WTC11 (cell line): ENCODE results near the gene WDR54. TPM values are rescaled to one million over a fixed set of nuclear protein-coding genes. Genes with fewer than 3 reads are reported as not detected.
A peak's percentile ranks its signal among the peaks of the same experiment; 100 is the strongest.

Experiments used
- FOXK1 ChIP-seq: sonication (generic); formaldehyde crosslinking; IDR thresholded peaks from 2 replicates; pipeline ENCODE4 v1.8.0; 2022; ENCODE audit warnings: mild to moderate bottlenecking, moderate library complexity, missing genetic modification reagents
- HMGA2 ChIP-seq: fragments of 250-450 bp; sonication (Bioruptor Pico); IDR thresholded peaks from 2 replicates; pipeline ENCODE4 v1.4.0; 2021; ENCODE audit warnings: mild to moderate bottlenecking, moderate library complexity
- PRDM15 ChIP-seq: sonication (generic); formaldehyde crosslinking; IDR thresholded peaks from 2 replicates; pipeline ENCODE4 v1.8.0; 2022; ENCODE audit warnings: missing genetic modification reagents
- RELA ChIP-seq: sonication (generic); formaldehyde crosslinking; IDR thresholded peaks from 2 replicates; pipeline ENCODE4 v1.8.1; 2022; ENCODE audit warnings: missing genetic modification reagents, mild to moderate bottlenecking, borderline replicate concordance
- SP1 ChIP-seq: sonication (generic); formaldehyde crosslinking; conservative IDR thresholded peaks from 2 replicates; pipeline ENCODE4 v1.8.1; 2022; ENCODE audit warnings: missing genetic modification reagents
- TEAD4 ChIP-seq: sonication (generic); formaldehyde crosslinking; IDR thresholded peaks from 2 replicates; pipeline ENCODE4 v1.8.0; 2022; ENCODE audit warnings: mild to moderate bottlenecking, missing genetic modification reagents
- USF1 ChIP-seq: sonication (generic); formaldehyde crosslinking; IDR thresholded peaks from 2 replicates; pipeline ENCODE4 v1.8.0; 2022; ENCODE audit warnings: mild to moderate bottlenecking, missing genetic modification reagents
- USF2 ChIP-seq: sonication (generic); formaldehyde crosslinking; IDR thresholded peaks from 2 replicates; pipeline ENCODE4 v1.8.1; 2023; ENCODE audit warnings: mild to moderate bottlenecking, missing genetic modification reagents, moderate library complexity
- ZBTB43 ChIP-seq: sonication (generic); formaldehyde crosslinking; IDR thresholded peaks from 2 replicates; pipeline ENCODE4 v1.8.1; 2023; ENCODE audit warnings: mild to moderate bottlenecking, missing genetic modification reagents
- ZNF121 ChIP-seq: sonication (generic); formaldehyde crosslinking; IDR thresholded peaks from 2 replicates; pipeline ENCODE4 v1.8.0; 2023; ENCODE audit warnings: missing genetic modification reagents
- ZNF532 ChIP-seq: fragments of 250-450 bp; sonication (Bioruptor Pico); IDR thresholded peaks from 2 replicates; pipeline ENCODE4 v1.9.0; 2021; ENCODE audit warnings: mild to moderate bottlenecking, borderline replicate concordance
- ZNF671 ChIP-seq: fragments of 250-450 bp; sonication (Bioruptor Pico); IDR thresholded peaks from 2 replicates; pipeline ENCODE4 v1.8.0; 2021; ENCODE audit warnings: mild to moderate bottlenecking
- total RNA-seq: library from RNA; stranded (reverse); gene quantifications from 3 replicates; pipeline ENCODE4 v1.2.3, GENCODE V29; 2021
- TF ChIP-seq, protein P1 (sequence below): sonication (generic); formaldehyde crosslinking; IDR thresholded peaks from 2 replicates; pipeline ENCODE4 v1.8.1; 2022; ENCODE audit warnings: mild to moderate bottlenecking, missing genetic modification reagents, moderate library complexity, borderline replicate concordance
- TF ChIP-seq, protein P2 (sequence below): sonication (generic); formaldehyde crosslinking; conservative IDR thresholded peaks from 2 replicates; pipeline ENCODE4 v1.8.1; 2022; ENCODE audit warnings: mild to moderate bottlenecking, missing genetic modification reagents
- TF ChIP-seq, protein P3 (sequence below): sonication (generic); formaldehyde crosslinking; conservative IDR thresholded peaks from 2 replicates; pipeline ENCODE4 v1.8.1; 2023; ENCODE audit warnings: mild to moderate bottlenecking, low read depth, missing genetic modification reagents, moderate library complexity
- TF ChIP-seq, protein P4 (sequence below): fragments of 250-450 bp; sonication (Bioruptor Pico); conservative IDR thresholded peaks from 2 replicates; pipeline ENCODE4 v1.9.0; 2021; ENCODE audit warnings: mild to moderate bottlenecking

WDR54 gene
- total RNA-seq, 1 experiment from 2014 or later: 55.2 TPM

DNA sequence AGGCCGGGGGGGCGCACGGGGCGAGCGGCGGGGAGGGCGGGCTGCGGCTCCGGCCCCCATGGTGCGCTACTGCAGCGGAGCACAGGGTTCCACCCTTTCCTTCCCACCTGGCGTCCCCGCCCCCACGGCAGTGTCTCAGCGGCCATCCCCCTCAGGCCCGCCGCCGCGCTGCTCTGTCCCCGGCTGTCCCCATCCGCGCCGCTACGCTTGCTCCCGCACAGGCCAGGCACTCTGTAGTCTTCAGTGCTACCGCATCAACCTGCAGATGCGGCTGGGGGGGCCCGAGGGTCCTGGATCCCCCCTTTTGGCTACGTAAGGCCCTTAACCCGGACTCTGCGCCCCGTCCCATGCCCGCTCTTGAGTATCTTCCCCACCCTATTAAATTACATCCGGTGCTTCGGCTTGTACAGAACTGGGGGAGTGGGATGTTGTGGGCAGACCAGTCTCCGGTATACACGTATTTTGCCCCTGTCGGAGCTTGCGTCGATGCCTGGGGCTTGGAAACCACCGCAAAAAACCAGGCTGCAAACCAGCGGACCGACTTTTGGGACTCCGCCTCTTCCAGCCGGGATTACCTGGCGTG, 36.1 kb downstream of the WDR54 start (continued):
- TF ChIP-seq ZNF532: no peak
- TF ChIP-seq PRDM15 (CRISPR knock-in tag): no peak
- peak; percentile 25; the same call in 1 of the 2 replicates for TF ChIP-seq ZNF121 (CRISPR knock-in tag)
- TF ChIP-seq HMGA2 (CRISPR knock-in tag): no peak
- peak; percentile 56; the same call in 1 of the 2 replicates for TF ChIP-seq SP1
- TF ChIP-seq, protein P1, sequence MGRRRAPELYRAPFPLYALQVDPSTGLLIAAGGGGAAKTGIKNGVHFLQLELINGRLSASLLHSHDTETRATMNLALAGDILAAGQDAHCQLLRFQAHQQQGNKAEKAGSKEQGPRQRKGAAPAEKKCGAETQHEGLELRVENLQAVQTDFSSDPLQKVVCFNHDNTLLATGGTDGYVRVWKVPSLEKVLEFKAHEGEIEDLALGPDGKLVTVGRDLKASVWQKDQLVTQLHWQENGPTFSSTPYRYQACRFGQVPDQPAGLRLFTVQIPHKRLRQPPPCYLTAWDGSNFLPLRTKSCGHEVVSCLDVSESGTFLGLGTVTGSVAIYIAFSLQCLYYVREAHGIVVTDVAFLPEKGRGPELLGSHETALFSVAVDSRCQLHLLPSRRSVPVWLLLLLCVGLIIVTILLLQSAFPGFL (CRISPR knock-in tag): 0 out of 2 replicates have a peak, but pooled peaks have one; percentile 63
- TF ChIP-seq, protein P2, sequence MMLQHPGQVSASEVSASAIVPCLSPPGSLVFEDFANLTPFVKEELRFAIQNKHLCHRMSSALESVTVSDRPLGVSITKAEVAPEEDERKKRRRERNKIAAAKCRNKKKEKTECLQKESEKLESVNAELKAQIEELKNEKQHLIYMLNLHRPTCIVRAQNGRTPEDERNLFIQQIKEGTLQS: no peak
- TF ChIP-seq, protein P3, sequence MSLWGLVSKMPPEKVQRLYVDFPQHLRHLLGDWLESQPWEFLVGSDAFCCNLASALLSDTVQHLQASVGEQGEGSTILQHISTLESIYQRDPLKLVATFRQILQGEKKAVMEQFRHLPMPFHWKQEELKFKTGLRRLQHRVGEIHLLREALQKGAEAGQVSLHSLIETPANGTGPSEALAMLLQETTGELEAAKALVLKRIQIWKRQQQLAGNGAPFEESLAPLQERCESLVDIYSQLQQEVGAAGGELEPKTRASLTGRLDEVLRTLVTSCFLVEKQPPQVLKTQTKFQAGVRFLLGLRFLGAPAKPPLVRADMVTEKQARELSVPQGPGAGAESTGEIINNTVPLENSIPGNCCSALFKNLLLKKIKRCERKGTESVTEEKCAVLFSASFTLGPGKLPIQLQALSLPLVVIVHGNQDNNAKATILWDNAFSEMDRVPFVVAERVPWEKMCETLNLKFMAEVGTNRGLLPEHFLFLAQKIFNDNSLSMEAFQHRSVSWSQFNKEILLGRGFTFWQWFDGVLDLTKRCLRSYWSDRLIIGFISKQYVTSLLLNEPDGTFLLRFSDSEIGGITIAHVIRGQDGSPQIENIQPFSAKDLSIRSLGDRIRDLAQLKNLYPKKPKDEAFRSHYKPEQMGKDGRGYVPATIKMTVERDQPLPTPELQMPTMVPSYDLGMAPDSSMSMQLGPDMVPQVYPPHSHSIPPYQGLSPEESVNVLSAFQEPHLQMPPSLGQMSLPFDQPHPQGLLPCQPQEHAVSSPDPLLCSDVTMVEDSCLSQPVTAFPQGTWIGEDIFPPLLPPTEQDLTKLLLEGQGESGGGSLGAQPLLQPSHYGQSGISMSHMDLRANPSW (CRISPR knock-in tag): no peak
- no peak; the same call in 1 of the 2 replicates for TF ChIP-seq FOXK1 (CRISPR knock-in tag)
- TF ChIP-seq ZNF671 (CRISPR knock-in tag): no peak
- TF ChIP-seq ZBTB43 (CRISPR knock-in tag): peak; percentile 82
- no peak for TF ChIP-seq USF2 (CRISPR knock-in tag)
- TF ChIP-seq USF1: no peak
- TF ChIP-seq, protein P4, sequence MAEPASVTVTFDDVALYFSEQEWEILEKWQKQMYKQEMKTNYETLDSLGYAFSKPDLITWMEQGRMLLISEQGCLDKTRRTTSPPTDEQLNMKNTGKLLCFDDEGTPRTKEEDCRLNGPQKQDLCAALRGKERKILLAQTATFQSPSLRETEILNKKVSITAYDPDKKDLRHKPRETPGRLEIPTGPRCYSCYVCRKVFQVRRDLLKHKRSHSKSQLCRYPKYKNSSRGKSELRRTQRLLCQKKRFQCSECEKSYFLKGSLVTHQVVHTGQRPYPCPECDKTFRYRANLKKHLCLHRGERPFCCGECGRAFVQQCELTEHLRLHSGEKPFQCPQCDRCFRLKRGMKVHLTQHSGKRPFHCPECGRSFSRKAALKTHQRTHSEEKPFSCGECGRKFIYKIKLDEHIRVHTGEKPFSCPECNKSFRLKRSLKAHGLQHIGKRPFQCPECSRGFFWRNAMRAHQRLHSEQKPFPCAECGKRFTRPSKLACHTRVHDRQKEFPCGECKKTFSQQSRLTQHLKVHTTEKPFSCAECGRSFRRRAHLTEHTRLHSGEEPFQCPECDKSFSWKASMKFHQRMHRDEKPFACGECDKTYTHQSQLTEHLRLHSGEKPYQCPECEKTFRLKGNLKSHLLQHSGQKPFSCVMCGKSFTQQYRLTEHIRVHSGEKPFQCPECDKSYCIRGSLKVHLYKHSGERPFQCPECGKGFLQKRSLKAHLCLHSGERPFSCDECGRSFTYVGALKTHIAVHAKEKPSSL: no peak
- 0 out of 2 replicates have a peak, but pooled peaks have one; percentile 63 for TF ChIP-seq RELA (CRISPR knock-in tag)
- no peak for TF ChIP-seq TEAD4 (CRISPR knock-in tag)
